ENCODE measurements around the gene ANKS1B.

The ANKS1B gene

DNA sequence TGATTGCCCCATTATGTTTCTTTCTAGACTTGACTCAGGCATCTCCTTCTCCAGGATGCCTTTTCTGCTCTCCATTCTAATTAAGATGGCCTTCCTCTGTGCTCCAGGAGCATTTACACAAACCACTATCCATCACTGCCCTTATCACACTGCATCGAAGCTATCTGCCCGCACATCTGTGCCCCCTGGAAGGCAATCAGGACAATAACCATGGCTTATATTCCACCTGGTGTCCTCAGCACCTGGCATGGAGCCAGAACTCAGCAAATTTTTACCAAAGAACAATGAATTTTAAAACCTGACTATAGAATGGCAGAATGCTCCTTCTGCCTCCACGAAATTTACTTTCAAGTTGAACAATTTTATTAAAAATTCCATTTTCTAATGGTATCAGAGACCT lies 873.9 kb downstream of the ANKS1B start:
- in situ Hi-C loops (cut with HindIII; ENCODE audit: low pct_ligation_motif_present, low sequenced_read_pairs): no loop called here
- H3K27ac ChIP-seq: no peak overlapping the region
- H3K27me3 ChIP-seq (replicated peaks): no peaks in the 10 kb centered on the region

DNA sequence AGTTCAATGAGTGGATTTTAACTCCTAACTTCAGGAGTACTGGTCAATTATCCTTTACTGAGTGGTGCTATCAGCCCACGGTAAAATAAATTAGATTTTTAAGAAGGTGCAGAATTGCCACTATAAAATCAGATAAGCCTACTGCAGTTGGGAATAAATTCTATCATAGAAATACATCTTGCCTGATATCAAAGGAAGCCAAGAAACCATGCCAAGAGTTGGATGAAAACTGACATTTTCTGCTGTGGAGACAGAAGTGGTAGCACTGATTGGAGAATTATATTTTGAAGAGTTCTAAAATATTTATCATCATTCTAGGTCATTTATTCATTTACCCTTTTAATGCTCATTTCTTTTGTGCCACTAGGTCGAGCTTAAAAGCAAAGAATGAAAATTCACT lies 874.5 kb downstream of the ANKS1B start:
- in situ Hi-C loops (cut with HindIII; ENCODE audit: low pct_ligation_motif_present, low sequenced_read_pairs): no loop called here
- Histone ChIP-seq H3K36me3 (replicated peaks) (no peaks in the 10 kb centered on the region), H3K27ac (no peak overlapping the region), H3K27me3 (replicated peaks) (no peaks in the 10 kb centered on the region), H3K4me3 (ENCODE audit: low read depth, low read length) (no peak overlapping the region)
- no peak for TF ChIP-seq CTCF (IDR thresholded peaks at IDR 0.05; ENCODE audit: low read depth, low read length, missing control alignments)
- DNase-seq: no peak

More for the DNA sequence above, 873.9 kb downstream of the ANKS1B start:
- TF ChIP-seq CTCF (IDR thresholded peaks at IDR 0.05; ENCODE audit: low read depth, low read length, missing control alignments): no peak
- DNase-seq: no peak
- Histone ChIP-seq H3K36me3 (replicated peaks) (no peaks in the 10 kb centered on the region), H3K4me3 (ENCODE audit: low read depth, low read length) (no peak overlapping the region)

DNA sequence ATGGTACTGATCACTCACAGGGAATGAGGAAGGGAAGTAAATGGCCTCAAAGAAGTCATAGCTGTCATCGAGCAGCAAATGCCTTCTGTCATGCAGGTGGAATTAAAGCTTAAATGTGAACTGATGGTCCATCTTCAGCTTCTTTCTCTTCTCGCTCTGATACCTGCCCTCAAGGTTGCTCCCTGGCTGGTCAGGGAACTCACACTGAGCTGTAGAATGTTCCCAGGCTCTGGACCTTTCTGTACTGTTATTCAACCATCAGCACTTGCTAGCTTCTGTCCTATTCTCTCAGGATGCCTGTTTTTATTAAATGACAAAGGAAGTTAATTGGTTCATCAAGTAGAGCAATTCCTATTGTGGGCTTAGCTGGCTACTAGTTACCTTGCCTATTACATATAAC lies 875.8 kb downstream of the ANKS1B start:
- H3K27ac ChIP-seq: no peak overlapping the region
- no peaks in the 10 kb centered on the region for H3K27me3 ChIP-seq (replicated peaks)
- H3K4me3 ChIP-seq (ENCODE audit: low read depth, low read length): no peak overlapping the region
- H3K36me3 ChIP-seq (replicated peaks): no peaks in the 10 kb centered on the region
- in situ Hi-C loops (cut with HindIII; ENCODE audit: low pct_ligation_motif_present, low sequenced_read_pairs): no loop called here
- DNase-seq: no peak
- no peak for TF ChIP-seq CTCF (IDR thresholded peaks at IDR 0.05; ENCODE audit: low read depth, low read length, missing control alignments)

GRCh38 chr12:99099786-99100185 lies 885.0 kb downstream of the ANKS1B start:
- Histone ChIP-seq H3K36me3 (replicated peaks) (no peaks in the 10 kb centered on the region), H3K27ac (no peak overlapping the region), H3K27me3 (replicated peaks) (no peaks in the 10 kb centered on the region), H3K4me3 (ENCODE audit: low read depth, low read length) (no peak overlapping the region)
- in situ Hi-C loops (cut with HindIII; ENCODE audit: low pct_ligation_motif_present, low sequenced_read_pairs): no loop called here
- TF ChIP-seq CTCF (IDR thresholded peaks at IDR 0.05; ENCODE audit: low read depth, low read length, missing control alignments): no peak
- DNase-seq: no peak

- H3K4me3 ChIP-seq (ENCODE audit: low read depth, low read length): no peak overlapping the region
- in situ Hi-C loops (cut with HindIII; ENCODE audit: low pct_ligation_motif_present, low sequenced_read_pairs): no loop called here
- no peaks in the 10 kb centered on the region for H3K36me3 ChIP-seq (replicated peaks)
- H3K27me3 ChIP-seq (replicated peaks): no peaks in the 10 kb centered on the region
- no peak for TF ChIP-seq CTCF (IDR thresholded peaks at IDR 0.05; ENCODE audit: low read depth, low read length, missing control alignments)
- no peak for DNase-seq
- H3K27ac ChIP-seq: no peak overlapping the region
Measured at GRCh38 chr12:99097171-99097570, 887.6 kb downstream of the ANKS1B start.

- no peak for TF ChIP-seq CTCF (IDR thresholded peaks at IDR 0.05; ENCODE audit: low read depth, low read length, missing control alignments)
- no peak for DNase-seq
- Histone ChIP-seq H3K36me3 (replicated peaks) (no peaks in the 10 kb centered on the region), H3K27ac (no peak overlapping the region), H3K27me3 (replicated peaks) (no peaks in the 10 kb centered on the region), H3K4me3 (ENCODE audit: low read depth, low read length) (no peak overlapping the region)
- in situ Hi-C loops (cut with HindIII; ENCODE audit: low pct_ligation_motif_present, low sequenced_read_pairs): no loop called here
Measured at GRCh38 chr12:99093166-99093565, 891.6 kb downstream of the ANKS1B start.

All from brain microvascular endothelial cell (primary cell).